ENCODE data around the gene APOBEC3G. TPM values are rescaled to one million over a fixed set of nuclear protein-coding genes. Genes with fewer than 3 reads are reported as not detected.

The APOBEC3G gene
- total and polyA plus RNA-seq, 12 donors: 7.4 to 29.3 (median 15.7) TPM

GRCh38 chr22:39094717-39095389 is 17.8 kb downstream of the APOBEC3G start:
- no peak for DNase-seq
- intact Hi-C loops (cut with DNase I): no loop called here
- Histone ChIP-seq H3K36me3 (replicated peaks in 1 of 2) (no peaks in the 10 kb centered on the region), H3K27me3 (no peaks in the 10 kb centered on the region), H3K27ac (no peak overlapping the region), H3K9me3 (replicated peaks in 1 of 3) (no peaks in the 10 kb centered on the region), H3K4me3 (no peak overlapping the region), H3K4me1 (replicated peaks in 1 of 2) (no peaks in the 10 kb centered on the region)
- WGBS, 4 donors: 86 to 92% (median 88%) methylated on average over 12 to 14 of the region's 14 CpGs
- no peak for TF ChIP-seq CTCF (IDR thresholded peaks at IDR 0.05)
- TF ChIP-seq POLR2A (IDR thresholded peaks at IDR 0.05): no peak

GRCh38 chr22:39095971-39096370 is 18.9 kb downstream of the APOBEC3G start:
- Histone ChIP-seq H3K36me3 (replicated peaks in 1 of 2) (no peaks in the 10 kb centered on the region), H3K4me1 (replicated peaks in 1 of 2) (no peaks in the 10 kb centered on the region), H3K9me3 (replicated peaks in 1 of 3) (no peaks in the 10 kb centered on the region), H3K27ac (no peak overlapping the region), H3K4me3 (no peak overlapping the region), H3K27me3 (no peaks in the 10 kb centered on the region)
- WGBS, 4 donors: 50 to 89% (median 80%) methylated on average over 2 to 3 of the region's 3 CpGs
- no peak for TF ChIP-seq CTCF (IDR thresholded peaks at IDR 0.05)
- TF ChIP-seq POLR2A (IDR thresholded peaks at IDR 0.05): no peak
- intact Hi-C loops (cut with DNase I): no loop called here
- no peak for DNase-seq

GRCh38 chr22:39097098-39098020 is 20.3 kb downstream of the APOBEC3G start, which contains the start of gene APOBEC3H:
Gene APOBEC3H (plus strand): TSS chr22:39097244. CDS start chr22:39100279, 3,035 bp downstream.
- no peaks in the 10 kb centered on the region for H3K9me3 ChIP-seq (replicated peaks in 1 of 3)
- intact Hi-C loops (cut with DNase I): no loop called here
- TF ChIP-seq POLR2A (IDR thresholded peaks at IDR 0.05) (no peak), CTCF (IDR thresholded peaks at IDR 0.05) (no peak)
- no peaks in the 10 kb centered on the region for H3K36me3 ChIP-seq (replicated peaks in 1 of 2)
- no peaks in the 10 kb centered on the region for H3K27me3 ChIP-seq
- H3K4me3 ChIP-seq: no peak within 1 kb of the TSS
- DNase-seq: peak in 3 of 7 donors; percentile 25 to 64 (median 26)
- no peaks in the 10 kb centered on the region for H3K4me1 ChIP-seq (replicated peaks in 1 of 2)
- WGBS, 4 donors: 72 to 77% (median 76%) methylated on average over 7 to 9 of the region's 9 CpGs
- H3K27ac ChIP-seq: peak within 1 kb of the TSS in 1 of 5 donors; percentile 44

GRCh38 chr22:39098026-39098425 is 21.0 kb downstream of the APOBEC3G start:
- H3K27ac ChIP-seq: no peak overlapping the region
- intact Hi-C loops (cut with DNase I): no loop called here
- no peak for TF ChIP-seq POLR2A (IDR thresholded peaks at IDR 0.05)
- no peak for TF ChIP-seq CTCF (IDR thresholded peaks at IDR 0.05)
- WGBS, 4 donors: 78 to 85% (median 83%) methylated on average over 6 of the region's 6 CpGs
- H3K4me1 ChIP-seq (replicated peaks in 1 of 2): no peaks in the 10 kb centered on the region
- H3K4me3 ChIP-seq: no peak overlapping the region
- no peak for DNase-seq
- H3K9me3 ChIP-seq (replicated peaks in 1 of 3): no peaks in the 10 kb centered on the region
- H3K27me3 ChIP-seq: no peaks in the 10 kb centered on the region
- no peaks in the 10 kb centered on the region for H3K36me3 ChIP-seq (replicated peaks in 1 of 2)

Measured in adrenal gland (tissue), 12 donors.